Right lobe of liver (tissue), 6 donors: ENCODE measurements around the gene OR6K3. TPM values are rescaled to one million over a fixed set of nuclear protein-coding genes. Genes with fewer than 3 reads are reported as not detected.

Experiments
- ATAC-seq, 4 donors: fragments of 200-7000 bp; cut with Tn5 transposase; one replicate each; pipeline ENCODE4 v1.9.1; 2020; ENCODE audit warnings: mild to moderate bottlenecking in 4 of 4, moderate library complexity in 4 of 4
- DNase-seq, 3 donors: peaks; one replicate each; pipeline ENCODE4 v3.0.0-alpha.2; 2020
- H3K27ac ChIP-seq, 3 donors: fragments of 200-600 bp; one replicate each; pipeline ENCODE4 v1.8.0; 2022
- H3K27me3 ChIP-seq, 2 donors: fragments of 200-600 bp; one replicate each; pipeline ENCODE4 v1.8.0; 2022
- H3K36me3 ChIP-seq, 4 donors: fragments of 200-600 bp; sonication (generic) in 1 of 4; one replicate each; pipeline versions ENCODE4 v1.5.1 to v1.8.0; 2017 to 2022; ENCODE audit warnings: control low read depth in 1 of 4
- H3K4me1 ChIP-seq, 4 donors: fragments of 200-600 bp; sonication (generic) in 1 of 4; one replicate each; pipeline versions ENCODE4 v1.5.1 to v1.8.0; 2017 to 2022; ENCODE audit warnings: control low read depth in 1 of 4
- H3K4me3 ChIP-seq, 3 donors: fragments of 200-600 bp; one replicate each; pipeline ENCODE4 v1.8.0; 2022
- H3K9me3 ChIP-seq, 4 donors: fragments of 200-600 bp; sonication (generic) in 1 of 4; one replicate each; pipeline versions ENCODE4 v1.5.1 to v1.8.0; 2017 to 2022; ENCODE audit warnings: control low read depth in 1 of 4
- POLR2A ChIP-seq: fragments of 450-650 bp; IDR thresholded peaks from one replicate; pipeline ENCODE4 v1.6.1; 2017; ENCODE audit warnings: antibody characterized with exemption, mild to moderate bottlenecking
- WGBS: methylation state at CpG from one replicate; pipeline ENCODE4 v1.1.6; 2018; ENCODE audit warnings: low coverage, low lambda C conversion rate; ENCODE audit not compliant: insufficient coverage; ENCODE audit errors: missing lambda C conversion rate; 5-methylcytosine and 5-hydroxymethylcytosine counted together
- intact Hi-C, 2 donors: fragments of 100-400 bp; cut with DNase I; formaldehyde crosslinking; loops; one replicate each; pipeline versions ENCODE4 v1.11.2 to v1.14.1; 2022
- total RNA-seq, 6 experiments: library from RNA; depleted of rRNA in 2 of 6; stranded (reverse); fragments of >200 nt in 2 of 6; fragmentation: NEBNext Ultra II Directional in 3 of 6; extraction: Animal tissue kit (Norgen Biotek cat#: 25700) in 3 of 6; gene quantifications; one replicate each; pipeline versions ENCODE4 v1.1.0 to v1.2.4, GENCODE V29; 2016 to 2023
- TF ChIP-seq, protein P1 (sequence below), 4 donors: fragments of 200-600 bp in 3 of 4; fragments of 450-650 bp in 1 of 4; IDR thresholded peaks; one replicate each; pipeline versions ENCODE4 v1.5.1 to v1.8.0; 2016 to 2022; ENCODE audit warnings: antibody characterized with exemption in 4 of 4, mild to moderate bottlenecking in 2 of 4
- donor health status: DM: no; HTN: yes; CAD: no.
- donor health status: DM: no; HTN: no; CAD: no.
- donor health status: DM: no; HTN: no; CAD: no.
- donor health status: DM: no; HTN: yes; CAD: no.
- donor health status: DM: no; HTN: yes; CAD: no.

Gene OR6K3
- total RNA-seq, 6 experiments from 2014 or later = not detected

DNA sequence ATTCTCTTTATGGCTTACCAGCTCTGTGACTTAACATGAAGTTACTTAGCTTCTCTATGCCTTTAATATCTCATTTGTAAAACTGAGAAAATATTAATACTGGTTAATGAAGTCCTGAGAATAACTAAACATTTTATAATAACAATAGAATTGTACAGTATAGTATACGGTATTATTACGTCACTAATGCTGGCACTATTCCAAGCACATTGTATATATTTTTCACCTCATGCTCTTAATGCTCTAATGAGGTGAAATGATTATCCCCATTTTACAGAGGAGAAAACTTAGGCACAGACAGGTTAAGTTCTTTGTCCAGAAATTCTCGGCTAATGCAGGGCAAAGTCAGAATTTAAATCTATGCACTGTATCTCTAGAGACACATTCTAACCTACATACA is 856 bp downstream of the OR6K3 start:
- H3K27me3 ChIP-seq = no peaks in the 10 kb centered on the region
- WGBS = 52% methylated on average over 3 of the region's 3 CpGs
- DNase-seq (no peak), ATAC-seq (no peak)
- H3K27ac ChIP-seq = no peak overlapping the region
- intact Hi-C loops = no loop called here
- no peaks in the 10 kb centered on the region for H3K9me3 ChIP-seq
- H3K36me3 ChIP-seq = no peaks in the 10 kb centered on the region
- TF ChIP-seq, protein P1, sequence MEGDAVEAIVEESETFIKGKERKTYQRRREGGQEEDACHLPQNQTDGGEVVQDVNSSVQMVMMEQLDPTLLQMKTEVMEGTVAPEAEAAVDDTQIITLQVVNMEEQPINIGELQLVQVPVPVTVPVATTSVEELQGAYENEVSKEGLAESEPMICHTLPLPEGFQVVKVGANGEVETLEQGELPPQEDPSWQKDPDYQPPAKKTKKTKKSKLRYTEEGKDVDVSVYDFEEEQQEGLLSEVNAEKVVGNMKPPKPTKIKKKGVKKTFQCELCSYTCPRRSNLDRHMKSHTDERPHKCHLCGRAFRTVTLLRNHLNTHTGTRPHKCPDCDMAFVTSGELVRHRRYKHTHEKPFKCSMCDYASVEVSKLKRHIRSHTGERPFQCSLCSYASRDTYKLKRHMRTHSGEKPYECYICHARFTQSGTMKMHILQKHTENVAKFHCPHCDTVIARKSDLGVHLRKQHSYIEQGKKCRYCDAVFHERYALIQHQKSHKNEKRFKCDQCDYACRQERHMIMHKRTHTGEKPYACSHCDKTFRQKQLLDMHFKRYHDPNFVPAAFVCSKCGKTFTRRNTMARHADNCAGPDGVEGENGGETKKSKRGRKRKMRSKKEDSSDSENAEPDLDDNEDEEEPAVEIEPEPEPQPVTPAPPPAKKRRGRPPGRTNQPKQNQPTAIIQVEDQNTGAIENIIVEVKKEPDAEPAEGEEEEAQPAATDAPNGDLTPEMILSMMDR (IDR thresholded peaks at IDR 0.05) = no peak
- TF ChIP-seq POLR2A = no peak
- no peak overlapping the region for H3K4me3 ChIP-seq
- no peaks in the 10 kb centered on the region for H3K4me1 ChIP-seq

- intact Hi-C loops = no loop called here
- TF ChIP-seq, protein P1 (IDR thresholded peaks at IDR 0.05) = no peak
- no peak for TF ChIP-seq POLR2A
- no peak overlapping the region for H3K4me3 ChIP-seq
- WGBS = 48% methylated on average over 3 of the region's 6 CpGs
- H3K27me3 ChIP-seq = no peaks in the 10 kb centered on the region
- H3K4me1 ChIP-seq = no peaks in the 10 kb centered on the region
- no peak for DNase-seq
- H3K36me3 ChIP-seq = no peaks in the 10 kb centered on the region
- H3K9me3 ChIP-seq = no peaks in the 10 kb centered on the region
- ATAC-seq = no peak
- H3K27ac ChIP-seq = no peak overlapping the region
Observed at GRCh38 chr1:158717344-158717743, 3.2 kb downstream of the OR6K3 start.

GRCh38 chr1:158716335-158716734 is 4.2 kb downstream of the OR6K3 start:
- no peak for TF ChIP-seq POLR2A
- TF ChIP-seq, protein P1 (IDR thresholded peaks at IDR 0.05) = no peak
- ATAC-seq (no peak), DNase-seq (no peak)
- Histone ChIP-seq H3K27me3 (no peaks in the 10 kb centered on the region), H3K4me1 (no peaks in the 10 kb centered on the region), H3K27ac (no peak overlapping the region), H3K4me3 (no peak overlapping the region), H3K36me3 (no peaks in the 10 kb centered on the region), H3K9me3 (no peaks in the 10 kb centered on the region)
- WGBS = 55% methylated on average over 1 of the region's 1 CpG
- intact Hi-C loops = no loop called here

DNA sequence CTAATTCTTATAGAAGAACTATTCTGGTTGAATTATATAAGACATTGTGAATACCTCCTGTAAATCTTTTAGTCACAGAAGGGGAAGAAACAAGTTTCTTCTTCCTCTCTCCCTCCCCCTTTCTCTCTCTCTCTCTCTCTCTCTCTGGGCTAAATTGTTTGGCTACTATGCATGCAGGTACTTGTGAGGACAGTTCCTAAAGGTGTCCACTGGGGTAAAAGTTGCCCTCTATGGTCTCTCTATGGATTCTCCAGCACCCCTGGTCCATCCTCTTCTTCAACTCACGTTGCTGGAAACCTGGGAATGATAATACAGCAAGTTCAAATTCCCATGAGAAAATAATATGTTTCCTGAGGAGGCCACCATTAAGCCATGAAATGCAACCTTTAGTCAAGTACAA is 5.8 kb downstream of the OR6K3 start:
- DNase-seq = no peak
- Histone ChIP-seq H3K9me3 (no peaks in the 10 kb centered on the region), H3K36me3 (no peaks in the 10 kb centered on the region), H3K4me1 (no peaks in the 10 kb centered on the region), H3K27me3 (no peaks in the 10 kb centered on the region), H3K4me3 (no peak overlapping the region), H3K27ac (no peak overlapping the region)
- ATAC-seq = no peak
- intact Hi-C loops = no loop called here
- 21% methylated on average over 1 of the region's 1 CpG for WGBS
- TF ChIP-seq, protein P1 (IDR thresholded peaks at IDR 0.05) = no peak
- TF ChIP-seq POLR2A = no peak

- no peak overlapping the region for H3K4me3 ChIP-seq
- intact Hi-C loops = no loop called here
- no peak for TF ChIP-seq POLR2A
- TF ChIP-seq, protein P1 (IDR thresholded peaks at IDR 0.05) = no peak
Observed at GRCh38 chr1:158711098-158711497, 9.4 kb downstream of the OR6K3 start.

More at GRCh38 chr1:158711098-158711497, 9.4 kb downstream of the OR6K3 start:
- ATAC-seq (no peak), DNase-seq (no peak)
- no peaks in the 10 kb centered on the region for H3K36me3 ChIP-seq
- 34% methylated on average over 4 of the region's 4 CpGs for WGBS
- no peak overlapping the region for H3K27ac ChIP-seq
- no peaks in the 10 kb centered on the region for H3K9me3 ChIP-seq
- no peaks in the 10 kb centered on the region for H3K27me3 ChIP-seq
- no peaks in the 10 kb centered on the region for H3K4me1 ChIP-seq
